Liver (tissue), 9 donors: ENCODE results near the gene CRADD. TPM values are rescaled to one million over a fixed set of nuclear protein-coding genes. Genes with fewer than 3 reads are reported as not detected.

Source experiments
- DNase-seq: peaks from one replicate; pipeline ENCODE4 v3.0.0-alpha.2; 2017; ENCODE audit warnings: low spot score
- H3K27ac ChIP-seq, 2 donors: one replicate each; pipeline ENCODE4 v1.7.0; 2013; ENCODE audit warnings: inconsistent platforms in 2 of 2, low read length in 2 of 2, control low read depth in 1 of 2, low read depth in 1 of 2, mild to moderate bottlenecking in 1 of 2
- H3K27me3 ChIP-seq, 4 donors: one replicate each; pipeline versions ENCODE4 v1.6.1 to v1.7.0; 2013; ENCODE audit warnings: low read length in 3 of 4, inconsistent platforms in 1 of 4, mild to moderate bottlenecking in 1 of 4, moderate library complexity in 1 of 4; ENCODE audit not compliant: control insufficient read depth in 4 of 4, insufficient read depth in 4 of 4
- H3K36me3 ChIP-seq, 4 donors: one replicate each; pipeline versions ENCODE4 v1.6.1 to v1.7.0; 2013; ENCODE audit warnings: low read length in 3 of 4, mild to moderate bottlenecking in 3 of 4, low read depth in 1 of 4, moderate library complexity in 1 of 4; ENCODE audit not compliant: control insufficient read depth in 4 of 4, insufficient read depth in 3 of 4
- H3K4me1 ChIP-seq, 4 donors: one replicate each; pipeline versions ENCODE4 v1.6.1 to v1.7.0; 2013; ENCODE audit warnings: low read length in 3 of 4, mild to moderate bottlenecking in 3 of 4, moderate library complexity in 1 of 4; ENCODE audit not compliant: control insufficient read depth in 4 of 4, insufficient read depth in 4 of 4
- H3K4me3 ChIP-seq, 3 donors: one replicate each; pipeline versions ENCODE4 v1.6.1 to v1.7.0; 2013; ENCODE audit warnings: low read length in 3 of 3, control low read depth in 1 of 3, low read depth in 1 of 3, mild to moderate bottlenecking in 1 of 3
- H3K9ac ChIP-seq, 2 donors: one replicate each; pipeline ENCODE4 v1.7.0; 2013; ENCODE audit warnings: low read length in 2 of 2, mild to moderate bottlenecking in 2 of 2, moderate library complexity in 2 of 2, control low read depth in 1 of 2, low read depth in 1 of 2
- H3K9me3 ChIP-seq, 4 donors: one replicate each; pipeline versions ENCODE4 v1.6.1 to v1.7.0; 2013; ENCODE audit warnings: low read length in 3 of 4; ENCODE audit not compliant: control insufficient read depth in 4 of 4
- EGR1 ChIP-seq, 2 donors: IDR thresholded peaks; 2 replicates each; pipeline ENCODE4 v1.6.1; 2016 to 2018; ENCODE audit warnings: antibody characterized with exemption in 2 of 2, low read depth in 2 of 2
- FOXA1 ChIP-seq: IDR thresholded peaks from 2 replicates; pipeline ENCODE4 v1.6.1; 2016; ENCODE audit warnings: antibody characterized with exemption
- FOXA2 ChIP-seq: IDR thresholded peaks from 2 replicates; pipeline ENCODE4 v1.6.1; 2016; ENCODE audit warnings: antibody characterized with exemption
- GABPA ChIP-seq, 2 donors: IDR thresholded peaks in 1 of 2; conservative IDR thresholded peaks in 1 of 2; 2 replicates each; pipeline ENCODE4 v1.6.1; 2016; ENCODE audit warnings: antibody characterized with exemption in 2 of 2, mild to moderate bottlenecking in 1 of 2, moderate library complexity in 1 of 2
- HNF4A ChIP-seq, 2 donors: conservative IDR thresholded peaks; 2 replicates each; pipeline ENCODE4 v1.6.1; 2016; ENCODE audit warnings: antibody characterized with exemption in 2 of 2, mild to moderate bottlenecking in 2 of 2
- HNF4G ChIP-seq: IDR thresholded peaks from 2 replicates; pipeline ENCODE4 v1.6.1; 2016; ENCODE audit warnings: antibody characterized with exemption
- JUND ChIP-seq, 2 donors: IDR thresholded peaks; 2 replicates each; pipeline ENCODE4 v1.6.1; 2016; ENCODE audit warnings: antibody characterized with exemption in 2 of 2
- NR2F2 ChIP-seq: IDR thresholded peaks from 2 replicates; pipeline ENCODE4 v1.6.1; 2016; ENCODE audit warnings: antibody characterized with exemption
- RAD21 ChIP-seq, 2 donors: IDR thresholded peaks; 2 replicates each; pipeline ENCODE4 v1.6.1; 2016; ENCODE audit warnings: antibody characterized with exemption in 2 of 2, mild to moderate bottlenecking in 2 of 2
- RXRA ChIP-seq, 2 donors: IDR thresholded peaks; 2 replicates each; pipeline ENCODE4 v1.6.1; 2017 to 2018; ENCODE audit warnings: antibody characterized with exemption in 2 of 2, mild to moderate bottlenecking in 1 of 2
- SP1 ChIP-seq: IDR thresholded peaks from 2 replicates; pipeline ENCODE4 v1.6.1; 2018; ENCODE audit warnings: antibody characterized with exemption, mild to moderate bottlenecking
- TAF1 ChIP-seq: conservative IDR thresholded peaks from 2 replicates; pipeline ENCODE4 v1.6.1; 2016; ENCODE audit warnings: antibody characterized with exemption, mild to moderate bottlenecking
- YY1 ChIP-seq: IDR thresholded peaks from 2 replicates; pipeline ENCODE4 v1.6.1; 2016; ENCODE audit warnings: antibody characterized with exemption, mild to moderate bottlenecking
- WGBS: extraction: QIAGEN DNeasy Blood & Tissue Kit; methylation state at CpG from one replicate; pipeline ENCODE4 v1.1.7; 2013; 5-methylcytosine and 5-hydroxymethylcytosine counted together
- polyA plus RNA-seq, 2 donors: library from polyadenylated mRNA; stranded (reverse) in 1 of 2; unstranded in 1 of 2; fragments of 200-250 nt in 1 of 2; fragments of >200 nt in 1 of 2; fragmentation: Nextera tagmentation in 1 of 2; extraction: Ambion mirVana in 1 of 2; gene quantifications; one replicate each; pipeline versions ENCODE4 v1.2.1 to v1.2.3, GENCODE V29; 2013 to 2015
- total RNA-seq, 2 donors: library from RNA; depleted of rRNA; stranded (reverse); fragments of >200 nt; gene quantifications; one replicate each; pipeline ENCODE4 v1.2.3, GENCODE V29; 2014
- TF ChIP-seq, protein P1 (sequence below): IDR thresholded peaks from 2 replicates; pipeline ENCODE4 v1.6.1; 2016; ENCODE audit warnings: antibody characterized with exemption
- TF ChIP-seq, protein P2 (sequence below): IDR thresholded peaks from 2 replicates; pipeline ENCODE4 v1.6.1; 2016; ENCODE audit warnings: antibody characterized with exemption
- TF ChIP-seq, protein P3 (sequence below): IDR thresholded peaks from 2 replicates; pipeline ENCODE4 v1.6.1; 2016; ENCODE audit warnings: antibody characterized with exemption, mild to moderate bottlenecking
- TF ChIP-seq, protein P4 (sequence below): fragments of 150-350 bp; IDR thresholded peaks from 2 replicates; pipeline ENCODE4 v1.5.1; 2017; ENCODE audit warnings: improper control_type of control experiment, low read depth, low read length; ENCODE audit not compliant: missing input control
- TF ChIP-seq, protein P5 (sequence below): IDR thresholded peaks from 2 replicates; pipeline ENCODE4 v1.6.1; 2016; ENCODE audit warnings: antibody characterized with exemption
- donor health status: healthy.
- donor health status: healthy.
- donor health status: healthy.
- donor health status: healthy.
- donor health status: healthy.

Gene CRADD
- total and polyA plus RNA-seq, 4 donors: 19.4 to 48.9 (median 29.6) TPM

DNA sequence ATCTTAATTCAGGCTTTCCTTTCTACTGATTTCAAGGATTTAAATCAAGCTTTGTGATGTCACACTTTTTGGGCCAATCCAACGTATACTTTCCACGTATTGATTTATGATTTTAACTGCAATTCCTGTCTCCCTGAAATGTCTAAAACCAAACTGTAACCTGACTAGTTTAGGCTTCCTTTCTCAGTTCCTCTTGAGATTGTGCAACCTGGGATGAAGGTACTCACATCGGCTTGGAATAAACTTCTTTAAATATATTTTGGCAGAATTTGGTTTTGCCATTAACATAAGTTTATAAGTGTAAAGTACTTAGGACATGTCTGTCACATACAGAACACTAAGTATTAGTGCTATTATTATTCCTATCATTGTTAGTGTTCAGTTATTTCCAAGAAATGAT is 224.6 kb downstream of the CRADD start:
- no peaks in the 10 kb centered on the region for H3K27me3 ChIP-seq
- H3K36me3 ChIP-seq: no peaks in the 10 kb centered on the region
- no peaks in the 10 kb centered on the region for H3K4me1 ChIP-seq
- 81% methylated on average over 3 of the region's 3 CpGs for WGBS
- DNase-seq: no peak
- no peak overlapping the region for H3K9ac ChIP-seq
- TF ChIP-seq NR2F2 (no peak), YY1 (no peak), JUND (IDR thresholded peaks at IDR 0.05) (no peak), SP1 (no peak), RXRA (IDR thresholded peaks at IDR 0.05) (no peak), FOXA2 (no peak), EGR1 (IDR thresholded peaks at IDR 0.05; ENCODE audit: low read depth in 2 of 2) (no peak), GABPA (IDR thresholded peaks at IDR 0.05 in 1 of 2, conservative IDR thresholded peaks at IDR 0.05 in 1 of 2) (no peak), RAD21 (IDR thresholded peaks at IDR 0.05) (no peak), FOXA1 (no peak), HNF4A (conservative IDR thresholded peaks at IDR 0.05) (no peak), HNF4G (no peak), TAF1 (no peak)
- TF ChIP-seq, protein P1, sequence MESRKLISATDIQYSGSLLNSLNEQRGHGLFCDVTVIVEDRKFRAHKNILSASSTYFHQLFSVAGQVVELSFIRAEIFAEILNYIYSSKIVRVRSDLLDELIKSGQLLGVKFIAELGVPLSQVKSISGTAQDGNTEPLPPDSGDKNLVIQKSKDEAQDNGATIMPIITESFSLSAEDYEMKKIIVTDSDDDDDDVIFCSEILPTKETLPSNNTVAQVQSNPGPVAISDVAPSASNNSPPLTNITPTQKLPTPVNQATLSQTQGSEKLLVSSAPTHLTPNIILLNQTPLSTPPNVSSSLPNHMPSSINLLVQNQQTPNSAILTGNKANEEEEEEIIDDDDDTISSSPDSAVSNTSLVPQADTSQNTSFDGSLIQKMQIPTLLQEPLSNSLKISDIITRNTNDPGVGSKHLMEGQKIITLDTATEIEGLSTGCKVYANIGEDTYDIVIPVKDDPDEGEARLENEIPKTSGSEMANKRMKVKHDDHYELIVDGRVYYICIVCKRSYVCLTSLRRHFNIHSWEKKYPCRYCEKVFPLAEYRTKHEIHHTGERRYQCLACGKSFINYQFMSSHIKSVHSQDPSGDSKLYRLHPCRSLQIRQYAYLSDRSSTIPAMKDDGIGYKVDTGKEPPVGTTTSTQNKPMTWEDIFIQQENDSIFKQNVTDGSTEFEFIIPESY: no peak
- TF ChIP-seq, protein P2, sequence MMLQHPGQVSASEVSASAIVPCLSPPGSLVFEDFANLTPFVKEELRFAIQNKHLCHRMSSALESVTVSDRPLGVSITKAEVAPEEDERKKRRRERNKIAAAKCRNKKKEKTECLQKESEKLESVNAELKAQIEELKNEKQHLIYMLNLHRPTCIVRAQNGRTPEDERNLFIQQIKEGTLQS: no peak
- TF ChIP-seq, protein P3, sequence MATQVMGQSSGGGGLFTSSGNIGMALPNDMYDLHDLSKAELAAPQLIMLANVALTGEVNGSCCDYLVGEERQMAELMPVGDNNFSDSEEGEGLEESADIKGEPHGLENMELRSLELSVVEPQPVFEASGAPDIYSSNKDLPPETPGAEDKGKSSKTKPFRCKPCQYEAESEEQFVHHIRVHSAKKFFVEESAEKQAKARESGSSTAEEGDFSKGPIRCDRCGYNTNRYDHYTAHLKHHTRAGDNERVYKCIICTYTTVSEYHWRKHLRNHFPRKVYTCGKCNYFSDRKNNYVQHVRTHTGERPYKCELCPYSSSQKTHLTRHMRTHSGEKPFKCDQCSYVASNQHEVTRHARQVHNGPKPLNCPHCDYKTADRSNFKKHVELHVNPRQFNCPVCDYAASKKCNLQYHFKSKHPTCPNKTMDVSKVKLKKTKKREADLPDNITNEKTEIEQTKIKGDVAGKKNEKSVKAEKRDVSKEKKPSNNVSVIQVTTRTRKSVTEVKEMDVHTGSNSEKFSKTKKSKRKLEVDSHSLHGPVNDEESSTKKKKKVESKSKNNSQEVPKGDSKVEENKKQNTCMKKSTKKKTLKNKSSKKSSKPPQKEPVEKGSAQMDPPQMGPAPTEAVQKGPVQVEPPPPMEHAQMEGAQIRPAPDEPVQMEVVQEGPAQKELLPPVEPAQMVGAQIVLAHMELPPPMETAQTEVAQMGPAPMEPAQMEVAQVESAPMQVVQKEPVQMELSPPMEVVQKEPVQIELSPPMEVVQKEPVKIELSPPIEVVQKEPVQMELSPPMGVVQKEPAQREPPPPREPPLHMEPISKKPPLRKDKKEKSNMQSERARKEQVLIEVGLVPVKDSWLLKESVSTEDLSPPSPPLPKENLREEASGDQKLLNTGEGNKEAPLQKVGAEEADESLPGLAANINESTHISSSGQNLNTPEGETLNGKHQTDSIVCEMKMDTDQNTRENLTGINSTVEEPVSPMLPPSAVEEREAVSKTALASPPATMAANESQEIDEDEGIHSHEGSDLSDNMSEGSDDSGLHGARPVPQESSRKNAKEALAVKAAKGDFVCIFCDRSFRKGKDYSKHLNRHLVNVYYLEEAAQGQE: no peak
- TF ChIP-seq, protein P4, sequence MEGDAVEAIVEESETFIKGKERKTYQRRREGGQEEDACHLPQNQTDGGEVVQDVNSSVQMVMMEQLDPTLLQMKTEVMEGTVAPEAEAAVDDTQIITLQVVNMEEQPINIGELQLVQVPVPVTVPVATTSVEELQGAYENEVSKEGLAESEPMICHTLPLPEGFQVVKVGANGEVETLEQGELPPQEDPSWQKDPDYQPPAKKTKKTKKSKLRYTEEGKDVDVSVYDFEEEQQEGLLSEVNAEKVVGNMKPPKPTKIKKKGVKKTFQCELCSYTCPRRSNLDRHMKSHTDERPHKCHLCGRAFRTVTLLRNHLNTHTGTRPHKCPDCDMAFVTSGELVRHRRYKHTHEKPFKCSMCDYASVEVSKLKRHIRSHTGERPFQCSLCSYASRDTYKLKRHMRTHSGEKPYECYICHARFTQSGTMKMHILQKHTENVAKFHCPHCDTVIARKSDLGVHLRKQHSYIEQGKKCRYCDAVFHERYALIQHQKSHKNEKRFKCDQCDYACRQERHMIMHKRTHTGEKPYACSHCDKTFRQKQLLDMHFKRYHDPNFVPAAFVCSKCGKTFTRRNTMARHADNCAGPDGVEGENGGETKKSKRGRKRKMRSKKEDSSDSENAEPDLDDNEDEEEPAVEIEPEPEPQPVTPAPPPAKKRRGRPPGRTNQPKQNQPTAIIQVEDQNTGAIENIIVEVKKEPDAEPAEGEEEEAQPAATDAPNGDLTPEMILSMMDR: no peak
- TF ChIP-seq, protein P5, sequence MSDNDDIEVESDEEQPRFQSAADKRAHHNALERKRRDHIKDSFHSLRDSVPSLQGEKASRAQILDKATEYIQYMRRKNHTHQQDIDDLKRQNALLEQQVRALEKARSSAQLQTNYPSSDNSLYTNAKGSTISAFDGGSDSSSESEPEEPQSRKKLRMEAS: no peak
- H3K4me3 ChIP-seq: no peak overlapping the region
- H3K27ac ChIP-seq: no peak overlapping the region
- no peaks in the 10 kb centered on the region for H3K9me3 ChIP-seq

DNA sequence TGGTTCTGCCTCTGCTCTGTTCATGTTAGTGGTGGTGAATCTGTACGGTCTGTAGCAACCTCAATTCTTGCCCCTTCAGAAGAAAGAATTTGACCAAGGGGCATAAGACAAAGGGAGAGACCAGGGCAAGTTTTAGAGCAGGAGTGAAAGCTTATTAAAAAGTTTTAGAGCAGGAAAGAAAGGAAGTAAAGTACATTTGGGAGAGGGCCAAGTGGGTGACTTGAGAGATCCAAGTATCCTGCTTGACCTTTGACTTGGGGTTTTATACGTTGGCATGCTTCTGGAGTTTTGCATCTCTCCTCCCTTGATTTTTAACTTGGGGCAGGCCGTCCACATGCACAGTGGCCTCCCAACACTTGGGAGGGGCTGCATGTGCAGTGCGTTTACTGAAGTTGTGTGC is 225.0 kb downstream of the CRADD start:
- TF ChIP-seq FOXA1 (no peak), NR2F2 (no peak)
- TF ChIP-seq, protein P2: no peak
- Histone ChIP-seq H3K4me1 (no peaks in the 10 kb centered on the region), H3K27ac (no peak overlapping the region), H3K9ac (no peak overlapping the region), H3K4me3 (no peak overlapping the region), H3K27me3 (no peaks in the 10 kb centered on the region), H3K36me3 (no peaks in the 10 kb centered on the region), H3K9me3 (no peaks in the 10 kb centered on the region)
- DNase-seq: no peak
- WGBS: 88% methylated on average over 4 of the region's 4 CpGs
